H9 (cell line): ENCODE data around the gene RELL1. TPM values are rescaled to one million over a fixed set of nuclear protein-coding genes. Genes with fewer than 3 reads are reported as not detected.

Experiments
- DNase-seq: peaks from one replicate; pipeline ENCODE4 v3.0.0-alpha.2; 2017
- H2AFZ ChIP-seq: one replicate; pipeline ENCODE4 v1.6.1; 2013; ENCODE audit warnings: mild to moderate bottlenecking, low read length, control low read depth, moderate library complexity
- H2AK5ac ChIP-seq: 2 replicates; pipeline ENCODE4 v1.6.1; 2013; ENCODE audit warnings: low read length, control low read depth, mixed read lengths; ENCODE audit not compliant: insufficient read length
- H2BK120ac ChIP-seq: one replicate; pipeline ENCODE4 v1.6.1; 2013; ENCODE audit warnings: low read depth, mild to moderate bottlenecking, low read length, control low read depth, inconsistent platforms; ENCODE audit not compliant: poor library complexity, severe bottlenecking
- H2BK12ac ChIP-seq: 2 replicates; pipeline ENCODE4 v1.6.1; 2013; ENCODE audit warnings: low read length, control low read depth, mixed read lengths, low read depth; ENCODE audit not compliant: insufficient read length
- H2BK15ac ChIP-seq: 2 replicates; pipeline ENCODE4 v1.6.1; 2013; ENCODE audit warnings: low read depth, low read length, control low read depth
- H2BK20ac ChIP-seq: one replicate; pipeline ENCODE4 v1.6.1; 2013; ENCODE audit warnings: low read depth, mild to moderate bottlenecking, low read length, control low read depth, inconsistent platforms; ENCODE audit not compliant: poor library complexity, severe bottlenecking
- H2BK5ac ChIP-seq: 2 replicates; pipeline ENCODE4 v1.6.1; 2013; ENCODE audit warnings: low read length, control low read depth, mixed read lengths; ENCODE audit not compliant: insufficient read length
- H3K14ac ChIP-seq: 2 replicates; pipeline ENCODE4 v1.6.1; 2013; ENCODE audit warnings: low read length, control low read depth; ENCODE audit not compliant: insufficient read depth
- H3K18ac ChIP-seq: 2 replicates; pipeline ENCODE4 v1.6.1; 2013; ENCODE audit warnings: low read depth, mild to moderate bottlenecking, mixed read lengths, low read length, control low read depth; ENCODE audit not compliant: insufficient read length
- H3K23ac ChIP-seq: 2 replicates; pipeline ENCODE4 v1.6.1; 2013; ENCODE audit warnings: low read length, control low read depth, mixed read lengths, low read depth; ENCODE audit not compliant: insufficient read length
- H3K23me2 ChIP-seq: 2 replicates; pipeline ENCODE4 v1.6.1; 2013; ENCODE audit warnings: low read depth, mild to moderate bottlenecking, mixed read lengths, low read length, control low read depth; ENCODE audit not compliant: insufficient read length, poor library complexity, severe bottlenecking
- H3K27ac ChIP-seq: 2 replicates; pipeline ENCODE4 v1.5.1; 2013; ENCODE audit warnings: low read length, control low read depth, mixed read lengths, low read depth; ENCODE audit not compliant: insufficient read length
- H3K27me3 ChIP-seq: 2 replicates; pipeline ENCODE4 v1.6.1; 2013; ENCODE audit warnings: low read length, control low read depth, inconsistent platforms; ENCODE audit not compliant: insufficient read depth
- H3K4ac ChIP-seq: 2 replicates; pipeline ENCODE4 v1.6.1; 2013; ENCODE audit warnings: low read depth, mild to moderate bottlenecking, control low read depth, inconsistent platforms, low read length, moderate library complexity
- H3K4me1 ChIP-seq: 2 replicates; pipeline ENCODE4 v1.6.1; 2013; ENCODE audit warnings: low read length, control low read depth, inconsistent platforms; ENCODE audit not compliant: insufficient read depth
- H3K4me2 ChIP-seq: 2 replicates; pipeline ENCODE4 v1.6.1; 2013; ENCODE audit warnings: low read length, control low read depth, mixed read lengths; ENCODE audit not compliant: insufficient read length, insufficient read depth
- H3K56ac ChIP-seq: 2 replicates; pipeline ENCODE4 v1.6.1; 2013; ENCODE audit warnings: low read depth, mild to moderate bottlenecking, mixed read lengths, low read length, control low read depth; ENCODE audit not compliant: insufficient read length
- H3K79me1 ChIP-seq: 2 replicates; pipeline ENCODE4 v1.6.1; 2013; ENCODE audit warnings: low read depth, mild to moderate bottlenecking, moderate library complexity, low read length, control low read depth, inconsistent platforms; ENCODE audit not compliant: insufficient read depth, poor library complexity, severe bottlenecking
- H3K79me2 ChIP-seq: 2 replicates; pipeline ENCODE4 v1.6.1; 2013; ENCODE audit warnings: low read length, control low read depth, inconsistent platforms; ENCODE audit not compliant: insufficient read depth
- H3K9ac ChIP-seq: 2 replicates; pipeline ENCODE4 v1.6.1; 2013; ENCODE audit warnings: low read length, control low read depth, mixed read lengths; ENCODE audit not compliant: insufficient read length; ENCODE audit errors: extremely low read depth
- H3K9me3 ChIP-seq: one replicate; pipeline ENCODE4 v1.6.1; 2013; ENCODE audit warnings: low read depth, low read length, inconsistent platforms; ENCODE audit not compliant: control insufficient read depth
- H3T11ph ChIP-seq: one replicate; pipeline ENCODE4 v1.6.1; 2013; ENCODE audit warnings: mild to moderate bottlenecking, low read length, control low read depth, inconsistent platforms
- H4K20me1 ChIP-seq: one replicate; pipeline ENCODE4 v1.6.1; 2013; ENCODE audit not compliant: control insufficient read depth, insufficient read length, insufficient read depth
- H4K5ac ChIP-seq: 2 replicates; pipeline ENCODE4 v1.6.1; 2013; ENCODE audit warnings: low read depth, mild to moderate bottlenecking, mixed read lengths, low read length, control low read depth; ENCODE audit not compliant: insufficient read length
- H4K8ac ChIP-seq: replicated peaks from 2 replicates; pipeline ENCODE4 v1.6.1; 2013; ENCODE audit warnings: low read length, control low read depth, mixed read lengths, low read depth; ENCODE audit not compliant: insufficient read length
- H4K91ac ChIP-seq: 2 replicates; pipeline ENCODE4 v1.6.1; 2013; ENCODE audit warnings: low read depth, mild to moderate bottlenecking, moderate library complexity, mixed read lengths, low read length, control low read depth; ENCODE audit not compliant: insufficient read length
- H3K27ac Mint-ChIP-seq, 3 experiments: 2 replicates in 2 of 3; 3 replicates in 1 of 3; pipeline ENCODE4 v1.8.0; 2020 to 2021; ENCODE audit warnings: mixed read lengths in 3 of 3, mild to moderate bottlenecking in 1 of 3, moderate library complexity in 1 of 3
- H3K27me3 Mint-ChIP-seq: 2 replicates; pipeline ENCODE4 v1.8.0; 2021; ENCODE audit warnings: low read depth, mild to moderate bottlenecking, moderate library complexity, mixed read lengths
- H3K36me3 Mint-ChIP-seq, 3 experiments: 2 replicates in 2 of 3; 3 replicates in 1 of 3; pipeline ENCODE4 v1.8.0; 2020 to 2021; ENCODE audit warnings: low read depth in 3 of 3, mixed read lengths in 3 of 3; ENCODE audit not compliant: insufficient read depth in 1 of 3
- H3K4me1 Mint-ChIP-seq, 2 experiments: 2 replicates each; pipeline ENCODE4 v1.8.0; 2020; ENCODE audit warnings: mixed read lengths in 2 of 2
- H3K4me3 Mint-ChIP-seq, 2 experiments: 2 replicates in 1 of 2; 3 replicates in 1 of 2; pipeline ENCODE4 v1.8.0; 2020 to 2021; ENCODE audit warnings: mild to moderate bottlenecking in 2 of 2, mixed read lengths in 2 of 2, moderate library complexity in 1 of 2
- H3K9me3 Mint-ChIP-seq, 2 experiments: 2 replicates in 1 of 2; 3 replicates in 1 of 2; pipeline ENCODE4 v1.8.0; 2020; ENCODE audit warnings: mild to moderate bottlenecking in 2 of 2, mixed read lengths in 2 of 2, moderate library complexity in 1 of 2
- WGBS: extraction: QIAGEN DNeasy Blood & Tissue Kit; methylation state at CpG from one replicate; pipeline ENCODE4 v1.1.7; 2013; ENCODE audit warnings: missing lambda C conversion rate, low lambda C conversion rate, mixed read lengths; ENCODE audit not compliant: insufficient read length; ENCODE audit errors: extremely low coverage; 5-methylcytosine and 5-hydroxymethylcytosine counted together
- total RNA-seq: library from RNA; stranded (reverse); gene quantifications from 2 replicates; pipeline ENCODE4 v1.2.1, GENCODE V29; 2021
- TF ChIP-seq, protein P1 (sequence below): fragments of 200-600 bp; sonication (generic); conservative IDR thresholded peaks from 3 replicates; pipeline ENCODE4 v1.8.0; 2021; ENCODE audit warnings: antibody characterized with exemption, mild to moderate bottlenecking

RELL1 gene
- total RNA-seq, 1 experiment from 2014 or later = 10.8 TPM

GRCh38 chr4:37646247-37646646, 39.9 kb downstream of the RELL1 start:
- Histone ChIP-seq H3K79me2 (no peaks in the 10 kb centered on the region; the same call in 1 of the 2 replicates), H3K27me3 (no peaks in the 10 kb centered on the region), H3K56ac (no peak overlapping the region), H3K23me2 (no peaks in the 10 kb centered on the region), H3K4me1 (peaks cover 13% of the 10 kb centered on the region; the same call in 1 of the 2 replicates), H3K18ac (no peak overlapping the region), H4K8ac (no peak overlapping the region), H2BK15ac (no peak overlapping the region), H2AFZ (no peak overlapping the region), H2AK5ac (no peak overlapping the region), H2BK120ac (no peak overlapping the region), H3K9ac (no peak overlapping the region), H4K91ac (no peak overlapping the region), H4K5ac (no peak overlapping the region), H3K23ac (no peak overlapping the region), H3K27ac (no peak overlapping the region), H3K4me2 (no peak overlapping the region), H2BK5ac (no peak overlapping the region), H3K14ac (no peak overlapping the region), H3K4ac (no peak overlapping the region), H3T11ph (no peak overlapping the region), H2BK20ac (no peak overlapping the region), H3K9me3 (no peaks in the 10 kb centered on the region), H2BK12ac (no peak overlapping the region), H3K79me1 (no peaks in the 10 kb centered on the region), H4K20me1 (no peaks in the 10 kb centered on the region)
- no peak for DNase-seq
- no peak overlapping the region for H3K27ac Mint-ChIP-seq
- peaks cover 7% of the 10 kb centered on the region; the same call in 1 of the 2 replicates for H3K27me3 Mint-ChIP-seq
- no CpG with 5 or more reads among the region's 3 CpGs for WGBS
- H3K9me3 Mint-ChIP-seq = no peaks in the 10 kb centered on the region
- peaks cover 3 to 15% (median 14%) of the 10 kb centered on the region in 3 experiments; a peak in 3 of 7 replicates for H3K36me3 Mint-ChIP-seq
- no peak overlapping the region for H3K4me3 Mint-ChIP-seq
- TF ChIP-seq, protein P1, sequence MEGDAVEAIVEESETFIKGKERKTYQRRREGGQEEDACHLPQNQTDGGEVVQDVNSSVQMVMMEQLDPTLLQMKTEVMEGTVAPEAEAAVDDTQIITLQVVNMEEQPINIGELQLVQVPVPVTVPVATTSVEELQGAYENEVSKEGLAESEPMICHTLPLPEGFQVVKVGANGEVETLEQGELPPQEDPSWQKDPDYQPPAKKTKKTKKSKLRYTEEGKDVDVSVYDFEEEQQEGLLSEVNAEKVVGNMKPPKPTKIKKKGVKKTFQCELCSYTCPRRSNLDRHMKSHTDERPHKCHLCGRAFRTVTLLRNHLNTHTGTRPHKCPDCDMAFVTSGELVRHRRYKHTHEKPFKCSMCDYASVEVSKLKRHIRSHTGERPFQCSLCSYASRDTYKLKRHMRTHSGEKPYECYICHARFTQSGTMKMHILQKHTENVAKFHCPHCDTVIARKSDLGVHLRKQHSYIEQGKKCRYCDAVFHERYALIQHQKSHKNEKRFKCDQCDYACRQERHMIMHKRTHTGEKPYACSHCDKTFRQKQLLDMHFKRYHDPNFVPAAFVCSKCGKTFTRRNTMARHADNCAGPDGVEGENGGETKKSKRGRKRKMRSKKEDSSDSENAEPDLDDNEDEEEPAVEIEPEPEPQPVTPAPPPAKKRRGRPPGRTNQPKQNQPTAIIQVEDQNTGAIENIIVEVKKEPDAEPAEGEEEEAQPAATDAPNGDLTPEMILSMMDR = no peak
- peaks cover 42 to 45% of the 10 kb centered on the region in 2 experiments for H3K4me1 Mint-ChIP-seq
